GM18511 (cell line): ENCODE measurements around the gene MYCL.
A peak's percentile ranks its signal among the peaks of the same experiment; 100 is the strongest.
"Not testable (repeated sequence)": the region's sequence is repeated elsewhere in the genome, so short reads cannot be mapped to it uniquely, and the experiment has no call there.

Source experiments
- ATAC-seq: cut with Tn5 transposase; IDR thresholded peaks from one replicate; pipeline ENCODE4 v1.9.1; 2021; ENCODE audit warnings: mild to moderate bottlenecking, moderate library complexity; ENCODE audit not compliant: unreplicated experiment

Gene MYCL

GRCh38 chr1:39919545-39919944 lies 17.8 kb upstream of the MYCL start:
- peak; percentile 51 for ATAC-seq

DNA sequence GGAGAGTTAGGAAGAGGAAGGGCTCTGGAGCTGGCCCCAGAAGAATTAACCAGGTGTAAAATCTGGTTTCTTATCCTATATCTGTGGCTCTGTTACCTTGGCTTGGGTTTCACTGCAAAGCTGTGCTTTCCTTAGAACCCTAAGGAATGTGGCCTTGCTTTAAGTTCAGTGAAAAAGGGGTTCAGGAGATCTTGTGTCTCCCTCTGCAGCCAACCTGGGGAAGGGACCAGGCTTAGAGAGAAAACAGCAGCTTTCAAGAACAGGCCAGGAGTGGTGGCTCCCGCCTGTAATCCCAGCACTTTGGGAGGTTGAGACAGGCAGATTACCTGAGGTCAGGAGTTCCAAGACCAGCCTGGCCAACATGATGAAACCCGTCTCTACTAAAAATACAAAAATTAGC lies 16.1 kb upstream of the MYCL start:
- no peak for ATAC-seq

DNA sequence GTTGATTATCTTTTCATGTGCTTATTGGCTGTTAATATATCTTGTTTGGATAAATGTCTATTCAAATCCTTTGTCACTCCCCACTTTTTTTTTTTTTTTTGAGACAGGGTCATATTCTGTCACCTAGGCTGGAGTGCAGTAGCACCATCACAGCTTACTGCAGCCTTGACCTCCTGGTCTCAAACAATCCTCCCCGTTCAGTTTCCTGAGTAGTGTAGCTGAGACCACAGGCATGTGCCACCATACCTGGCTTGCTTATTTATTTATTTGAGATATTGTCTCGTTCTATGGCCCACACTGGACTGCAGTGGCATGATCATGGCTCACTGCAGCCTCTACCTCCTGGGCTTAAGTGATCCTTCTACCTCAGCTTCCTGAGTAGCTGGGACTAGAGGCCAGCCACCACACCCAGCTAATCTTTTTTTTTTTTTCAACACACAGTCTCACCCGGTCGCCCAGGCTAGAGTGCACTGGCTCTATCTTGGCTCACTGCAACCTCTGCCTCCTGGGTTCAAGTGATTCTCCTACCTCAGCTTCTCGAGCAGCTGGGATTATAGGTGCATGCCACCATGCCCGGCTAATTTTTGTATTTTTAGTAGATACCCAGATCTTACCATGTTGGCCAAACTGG lies 13.9 kb upstream of the MYCL start:
- no peak for ATAC-seq

DNA sequence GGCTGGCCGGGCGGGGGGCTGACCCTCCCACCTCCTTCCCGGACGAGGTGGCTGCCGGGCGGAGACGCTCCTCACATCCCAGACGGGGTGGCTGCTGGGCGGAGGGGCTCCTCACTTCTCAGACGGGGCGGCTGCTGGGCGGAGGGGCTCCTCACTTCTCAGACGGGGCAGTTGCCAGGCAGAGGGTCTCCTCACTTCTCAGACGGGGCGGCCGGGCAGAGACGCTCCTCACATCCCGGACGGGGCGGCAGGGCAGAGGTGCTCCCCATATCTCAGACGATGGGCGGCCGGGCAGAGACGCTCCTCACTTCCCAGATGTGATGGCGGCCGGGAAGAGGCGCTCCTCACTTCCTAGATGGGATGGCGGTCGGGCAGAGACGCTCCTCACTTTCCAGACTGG lies 11.4 kb upstream of the MYCL start:
- not testable (repeated sequence) for ATAC-seq

DNA sequence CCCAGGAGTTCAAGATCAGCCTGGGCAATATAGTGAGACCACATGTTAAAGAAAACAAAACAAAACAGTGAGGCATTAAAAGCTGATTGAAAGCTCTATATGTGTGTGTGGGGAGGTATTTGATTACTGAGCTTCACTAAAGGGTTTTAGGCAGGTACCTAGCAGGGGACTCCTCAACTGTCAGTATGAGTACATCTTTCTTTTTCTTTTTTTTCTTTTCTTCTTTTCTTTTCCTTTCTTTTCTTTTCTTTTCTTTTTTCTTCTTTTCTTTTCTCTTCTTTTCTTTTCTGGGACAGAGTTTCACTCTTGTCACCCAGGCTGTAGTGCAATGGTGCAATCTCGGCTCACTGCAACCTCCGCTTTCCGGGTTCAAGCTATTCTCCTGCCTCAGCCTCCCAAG lies 8.5 kb upstream of the MYCL start:
- ATAC-seq = no peak

GRCh38 chr1:39908534-39908933 lies 6.8 kb upstream of the MYCL start:
- ATAC-seq = no peak

GRCh38 chr1:39907528-39908453 lies 6.1 kb upstream of the MYCL start:
- ATAC-seq = no peak

DNA sequence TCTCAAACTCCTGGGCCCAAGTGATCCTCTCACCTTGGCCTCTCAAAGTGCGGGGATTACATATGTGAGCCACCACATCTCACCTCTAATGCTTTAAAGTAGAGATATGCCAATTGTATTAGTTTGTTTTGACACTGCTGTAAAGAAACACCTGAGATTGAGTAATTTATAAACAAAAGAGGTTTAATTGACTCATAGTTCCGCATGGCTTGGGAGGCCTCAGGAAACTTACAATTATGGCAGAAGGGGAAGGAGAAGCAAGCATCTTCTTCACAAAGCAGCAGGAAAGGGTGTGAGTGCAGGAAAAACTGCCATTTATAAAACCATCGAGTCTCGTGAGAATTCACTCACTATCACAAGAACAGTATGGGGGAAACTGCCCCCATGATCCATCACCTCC lies 3.5 kb upstream of the MYCL start:
- ATAC-seq = no peak

GRCh38 chr1:39902460-39902807 lies 717 bp upstream of the MYCL start:
- ATAC-seq = no peak

GRCh38 chr1:39901464-39901713 lies 328 bp downstream of the MYCL start:
- no peak for ATAC-seq

GRCh38 chr1:39900662-39901463 lies 854 bp downstream of the MYCL start:
- no peak for ATAC-seq

GRCh38 chr1:39899611-39900538 lies 1.8 kb downstream of the MYCL start:
- ATAC-seq = no peak

DNA sequence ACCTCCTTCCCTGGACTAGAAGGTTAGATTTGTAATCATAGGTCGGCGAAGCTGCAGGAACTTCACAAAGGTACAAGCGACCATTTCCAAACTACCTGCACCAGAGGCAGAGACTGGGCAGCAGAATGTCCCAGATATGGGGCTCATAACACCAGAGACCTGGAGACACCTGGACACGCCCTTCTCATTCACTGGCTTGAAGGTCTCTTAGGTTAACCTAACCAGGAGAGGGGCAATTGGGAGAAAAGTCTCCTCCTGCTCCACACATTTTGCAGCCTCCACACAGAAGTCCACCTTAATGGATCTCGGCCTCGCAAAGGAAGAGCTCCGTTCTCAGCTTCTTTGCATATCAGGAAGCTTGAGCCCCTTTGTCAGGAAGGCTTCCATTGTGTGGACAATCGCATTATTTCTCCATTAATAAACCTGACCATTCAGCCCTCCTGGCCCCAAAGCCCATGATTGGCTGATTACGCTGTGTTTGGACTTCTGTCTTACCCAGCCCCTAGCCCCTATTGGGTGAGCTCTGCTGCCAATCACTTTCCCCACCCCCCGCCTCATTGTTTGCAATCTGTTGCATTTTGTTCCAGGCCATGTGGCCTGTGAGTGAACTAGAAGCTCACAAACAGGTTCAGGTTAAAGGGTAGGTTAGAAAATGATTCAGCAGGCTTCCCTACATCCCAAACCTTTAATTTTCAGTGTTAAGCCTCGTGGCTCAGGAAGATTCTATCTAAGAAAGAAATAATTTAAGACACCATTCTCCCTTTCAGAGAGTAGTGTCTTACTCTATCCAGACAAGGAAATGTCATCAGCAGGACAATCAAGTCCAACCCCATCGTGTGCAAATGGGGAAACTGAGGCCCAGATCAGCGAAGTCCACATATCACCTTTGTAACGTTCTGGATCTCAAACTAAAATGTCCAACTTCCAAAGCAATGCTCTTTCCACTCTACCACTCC lies 2.8 kb downstream of the MYCL start:
- no peak for ATAC-seq

GRCh38 chr1:39898191-39898590 lies 3.5 kb downstream of the MYCL start:
- no peak for ATAC-seq

DNA sequence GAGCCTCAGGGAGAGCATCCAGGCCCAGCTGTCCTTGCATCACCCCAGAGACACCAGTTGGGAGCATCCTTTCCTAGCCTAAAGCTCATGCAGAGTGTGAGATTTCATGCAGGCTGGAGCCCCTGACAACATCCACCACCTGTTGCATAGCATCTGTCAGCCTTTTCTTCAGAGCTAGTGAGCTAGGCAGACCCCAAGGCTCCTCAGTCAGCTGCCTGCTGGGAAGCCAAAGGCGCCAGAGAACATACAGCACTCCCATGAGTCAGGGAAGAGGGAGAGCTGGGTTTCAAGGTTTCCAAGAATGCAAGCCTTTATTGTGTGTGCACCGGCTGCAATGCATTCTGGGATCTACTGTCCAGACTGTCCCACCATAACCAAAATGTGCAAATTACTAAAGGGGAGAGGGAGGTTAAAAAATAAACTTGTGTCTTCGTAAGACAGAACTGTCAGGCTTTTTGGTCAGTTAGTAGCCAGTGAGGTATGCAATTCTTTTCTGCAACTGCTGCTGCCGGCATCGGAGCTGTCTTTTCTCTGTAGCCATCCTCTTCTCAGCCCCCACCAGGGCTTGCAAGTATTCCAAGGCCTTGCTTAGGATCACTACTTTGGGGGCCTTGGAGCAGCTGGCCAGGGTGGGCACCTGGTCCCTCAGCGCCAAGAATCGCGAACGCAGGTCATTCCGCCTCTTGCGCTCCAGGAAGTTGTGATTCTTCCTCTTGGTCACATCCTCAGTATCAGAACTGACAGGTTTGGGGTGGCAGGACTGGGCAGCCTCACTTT lies 4.6 kb downstream of the MYCL start:
- ATAC-seq = no peak

DNA sequence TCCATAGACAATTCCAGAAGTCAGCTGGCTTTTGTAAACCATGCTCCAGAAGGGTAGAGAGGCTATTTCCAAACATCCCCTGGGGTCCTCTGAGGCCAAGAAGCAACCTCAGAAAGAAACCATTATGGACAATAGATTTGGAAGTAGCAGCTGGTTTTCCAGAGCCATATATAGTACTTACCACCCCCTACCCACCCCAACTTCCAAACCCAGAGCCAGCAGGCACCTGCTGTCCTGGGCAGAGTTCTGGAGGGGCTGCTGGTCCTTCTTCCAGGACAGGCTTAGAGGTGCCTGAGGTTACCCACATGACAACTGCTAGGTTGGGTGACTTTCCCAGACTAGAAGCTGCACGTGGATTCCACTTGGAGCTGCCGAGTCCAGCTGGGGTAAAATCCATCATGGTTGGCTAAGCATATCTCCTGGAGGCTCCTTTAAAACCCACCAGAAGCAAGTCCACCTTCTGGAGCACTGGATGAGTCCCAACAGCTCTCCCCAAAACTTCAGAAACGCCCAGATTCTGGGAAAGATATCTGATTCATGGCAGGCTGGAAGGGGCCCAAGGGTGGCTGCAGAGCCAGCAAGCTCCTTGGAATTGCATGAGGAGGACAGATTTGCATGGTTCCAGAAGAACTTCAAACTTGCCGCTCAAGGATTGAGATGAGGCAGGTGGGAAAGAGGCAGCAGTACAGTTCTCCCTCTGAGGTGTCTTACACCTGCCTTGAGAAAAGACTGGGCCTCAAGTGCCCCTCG lies 5.8 kb downstream of the MYCL start:
- ATAC-seq = no peak

- no peak for ATAC-seq
These were observed 6.7 kb downstream of the MYCL start for GRCh38 chr1:39894884-39895495.
